ENCODE measurements around the gene CNPY4.

- TF ChIP-seq CTCF (IDR thresholded peaks at IDR 0.05), result no peak
- TF ChIP-seq POLR2A (IDR thresholded peaks at IDR 0.05), result no peak
Observed at GRCh38 chr7:100167912-100168323, 48.5 kb downstream of the CNPY4 start.

All from esophagus squamous epithelium (tissue), 4 donors.